ENCODE measurements around the gene RAET1E.
A peak's percentile ranks its signal among the peaks of the same experiment; 100 is the strongest.
"Not testable (repeated sequence)": the region's sequence is repeated elsewhere in the genome, so short reads cannot be mapped to it uniquely, and the experiment has no call there.

The RAET1E gene, protein sequence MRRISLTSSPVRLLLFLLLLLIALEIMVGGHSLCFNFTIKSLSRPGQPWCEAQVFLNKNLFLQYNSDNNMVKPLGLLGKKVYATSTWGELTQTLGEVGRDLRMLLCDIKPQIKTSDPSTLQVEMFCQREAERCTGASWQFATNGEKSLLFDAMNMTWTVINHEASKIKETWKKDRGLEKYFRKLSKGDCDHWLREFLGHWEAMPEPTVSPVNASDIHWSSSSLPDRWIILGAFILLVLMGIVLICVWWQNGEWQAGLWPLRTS

DNA sequence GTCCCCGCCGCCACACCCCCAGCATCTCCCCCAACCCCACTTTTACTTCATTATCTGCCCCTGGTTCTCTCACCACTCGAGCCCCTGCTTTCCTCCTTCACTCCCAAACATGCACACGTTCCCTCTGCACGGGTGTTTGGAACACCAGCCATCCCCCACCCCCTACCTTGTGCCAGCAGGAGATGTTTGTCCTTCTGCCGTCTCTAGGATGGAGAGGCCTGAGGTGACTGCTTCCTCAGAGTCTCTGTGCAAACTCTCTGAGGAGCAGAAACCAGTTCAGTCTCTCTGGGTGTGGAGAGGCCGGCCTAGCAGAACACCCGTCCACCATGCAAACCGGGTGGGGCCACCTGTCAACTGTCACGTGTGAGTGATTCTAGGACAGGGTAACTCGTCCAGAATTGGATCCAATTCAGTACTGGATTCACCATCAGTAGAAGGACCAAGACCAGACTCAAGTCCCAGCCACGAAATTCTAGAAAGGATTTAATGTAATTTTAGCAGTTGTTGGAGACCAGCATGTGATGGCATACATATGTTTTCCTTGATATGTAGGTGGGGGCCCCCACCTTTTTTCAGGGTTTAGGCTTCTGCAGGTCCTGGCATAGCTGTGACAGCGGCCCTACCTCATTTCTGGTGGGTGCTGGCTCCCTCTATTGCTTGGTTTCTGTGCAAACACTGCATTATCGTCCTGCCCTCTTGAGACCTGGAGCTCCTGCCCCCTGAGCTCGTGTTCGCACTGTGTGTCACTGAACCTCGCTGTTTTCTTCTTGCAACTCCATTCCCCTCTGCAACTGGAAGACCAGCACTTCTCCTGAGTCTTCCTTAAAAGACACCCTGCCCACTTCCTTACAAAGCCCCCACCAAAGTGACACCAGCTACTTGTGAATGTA is at the start of gene RAET1E:
Gene RAET1E, minus strand, starts transcription at position 259 of the 890 bp plus-strand sequence. CDS start 7,212 bp downstream, outside the sequence.
- ATAC-seq (no peak), DNase-seq (no peak)

DNA sequence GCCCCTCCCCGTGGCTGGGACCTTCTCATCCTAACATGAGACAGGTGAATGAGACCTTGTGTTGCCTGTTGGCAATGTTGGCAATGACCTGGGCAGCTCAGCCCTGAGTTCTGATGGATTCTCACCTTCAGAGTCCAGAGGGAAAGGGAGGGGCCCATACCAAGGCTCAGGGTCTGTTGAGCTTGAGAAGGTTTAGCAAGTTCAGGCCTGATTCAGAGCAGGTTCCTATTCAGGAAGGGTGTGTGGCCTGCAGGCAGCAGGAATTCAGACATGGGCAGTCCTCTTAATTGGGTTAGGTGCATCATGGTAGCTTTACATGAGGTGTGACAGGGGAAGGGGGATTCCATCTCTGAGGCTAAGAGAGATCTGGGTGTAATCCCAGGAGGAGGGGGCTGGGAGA is 49.6 kb upstream of the RAET1E start:
- not testable (repeated sequence) for DNase-seq, ATAC-seq

DNA sequence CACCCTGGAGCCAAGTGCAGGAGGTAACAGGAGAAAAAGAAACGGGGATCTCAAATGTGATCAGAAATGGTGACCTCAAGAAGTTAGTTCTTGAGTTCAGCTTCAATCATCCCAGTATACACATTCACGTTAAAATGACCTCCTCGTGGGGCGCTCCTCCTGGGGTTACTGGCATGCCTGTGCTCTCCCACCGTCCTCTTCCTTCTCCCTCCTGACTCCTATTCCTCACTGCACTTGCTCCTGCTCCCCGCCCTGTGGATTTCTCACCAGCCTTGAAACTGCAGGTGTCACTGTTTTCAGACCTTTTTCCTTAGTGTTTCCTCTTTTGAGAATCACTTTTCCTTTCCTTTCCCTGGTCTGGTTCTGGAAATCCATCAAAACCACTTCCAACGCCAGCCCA is 48.7 kb upstream of the RAET1E start:
- not testable (repeated sequence) for DNase-seq, ATAC-seq

DNA sequence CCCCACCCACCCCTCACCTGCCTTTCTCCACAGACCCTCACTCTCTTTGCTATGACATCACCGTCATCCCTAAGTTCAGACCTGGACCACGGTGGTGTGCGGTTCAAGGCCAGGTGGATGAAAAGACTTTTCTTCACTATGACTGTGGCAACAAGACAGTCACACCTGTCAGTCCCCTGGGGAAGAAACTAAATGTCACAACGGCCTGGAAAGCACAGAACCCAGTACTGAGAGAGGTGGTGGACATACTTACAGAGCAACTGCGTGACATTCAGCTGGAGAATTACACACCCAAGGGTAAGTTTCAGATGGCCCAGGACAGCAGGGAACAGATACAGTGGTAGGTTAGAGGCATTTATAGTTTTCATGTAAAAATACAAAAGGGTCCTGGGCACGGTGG is 47.4 kb upstream of the RAET1E start:
- ATAC-seq, DNase-seq: not testable (repeated sequence)

DNA sequence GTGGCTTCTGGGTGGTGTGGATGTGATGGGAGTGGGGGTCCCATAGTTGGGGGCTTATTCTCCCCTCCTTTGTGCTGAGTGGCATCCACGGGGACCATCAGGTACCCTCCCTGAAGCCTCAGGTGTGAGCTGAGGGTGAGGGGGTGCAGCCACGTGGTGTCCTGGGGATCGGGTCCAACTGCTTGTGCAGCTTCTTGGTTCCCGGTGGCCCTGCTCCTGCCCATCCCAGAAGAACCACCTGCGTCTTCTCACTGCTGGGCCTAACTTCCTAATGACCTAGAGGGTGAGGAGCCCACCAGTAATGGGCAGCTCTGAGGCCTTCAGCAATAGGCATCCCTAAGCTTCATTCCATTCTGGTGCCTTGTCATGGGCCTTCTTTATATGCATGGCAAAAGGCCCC is 45.4 kb upstream of the RAET1E start:
- not testable (repeated sequence) for DNase-seq, ATAC-seq

DNA sequence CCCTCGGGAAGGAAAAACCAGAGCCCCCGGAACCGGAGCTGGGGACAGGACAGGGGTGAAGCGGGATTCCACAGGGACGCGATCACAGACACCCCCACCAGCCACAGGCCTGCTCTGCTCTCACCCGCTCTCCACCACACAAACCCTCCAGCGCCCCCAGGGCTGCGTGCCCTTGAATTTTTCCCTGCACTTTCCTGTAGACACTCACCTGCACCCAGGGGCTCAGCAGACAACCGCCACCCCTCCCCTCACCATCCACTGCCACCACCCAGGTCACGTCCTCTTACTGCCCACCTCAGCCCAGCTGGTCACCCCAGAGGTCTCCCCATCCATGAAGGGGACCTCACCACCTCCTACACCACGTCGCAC is 44.5 kb upstream of the RAET1E start:
- no peak for ATAC-seq
- DNase-seq = no peak

DNA sequence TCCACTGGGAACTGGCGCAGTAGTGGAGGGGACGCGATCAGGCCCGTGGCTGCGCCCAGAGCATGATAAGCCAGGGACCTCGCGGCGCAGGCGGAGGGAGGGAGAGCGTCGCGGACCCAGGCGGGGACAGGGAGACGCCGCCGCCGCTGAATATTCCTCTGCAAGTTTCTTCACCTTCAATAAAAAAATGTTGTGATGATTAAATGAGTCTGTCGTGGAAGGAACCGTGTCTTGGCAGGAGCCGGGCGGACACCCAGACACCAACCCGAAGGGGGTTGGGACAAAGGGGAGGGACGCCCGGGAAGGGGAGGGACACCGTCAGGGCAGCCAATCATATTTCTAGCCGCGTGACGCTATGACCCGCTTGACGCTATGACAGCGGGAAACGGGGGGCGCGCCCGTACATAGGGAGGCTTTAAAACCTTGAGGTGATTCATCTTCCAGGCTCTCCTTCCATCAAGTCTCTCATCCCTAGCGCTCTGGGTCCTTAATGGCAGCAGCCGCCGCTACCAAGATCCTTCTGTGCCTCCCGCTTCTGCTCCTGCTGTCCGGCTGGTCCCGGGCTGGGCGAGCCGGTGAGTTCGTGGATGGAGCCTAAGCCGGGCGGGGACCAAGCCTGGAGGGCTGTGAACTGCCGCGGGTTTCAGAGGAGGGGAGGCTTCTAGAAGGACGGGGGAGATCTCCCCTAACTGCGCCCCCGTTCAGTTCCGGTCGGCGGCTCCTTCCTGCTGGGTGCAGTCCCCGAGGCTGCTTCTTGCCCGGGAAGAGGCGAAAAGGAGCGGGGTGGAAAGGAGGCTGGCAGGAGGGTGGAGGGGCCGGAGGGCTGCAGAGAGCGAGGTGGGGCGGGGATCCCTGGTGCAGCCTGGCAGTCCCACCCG is 43.9 kb upstream of the RAET1E start, which contains the start of gene ULBP2:
Gene ULBP2, plus strand, starts transcription at position 432 of the 878 bp plus-strand sequence. Its CDS starts 59 bp downstream, at position 491.
- DNase-seq (peak; percentile 85), ATAC-seq (peak; percentile 92)

DNA sequence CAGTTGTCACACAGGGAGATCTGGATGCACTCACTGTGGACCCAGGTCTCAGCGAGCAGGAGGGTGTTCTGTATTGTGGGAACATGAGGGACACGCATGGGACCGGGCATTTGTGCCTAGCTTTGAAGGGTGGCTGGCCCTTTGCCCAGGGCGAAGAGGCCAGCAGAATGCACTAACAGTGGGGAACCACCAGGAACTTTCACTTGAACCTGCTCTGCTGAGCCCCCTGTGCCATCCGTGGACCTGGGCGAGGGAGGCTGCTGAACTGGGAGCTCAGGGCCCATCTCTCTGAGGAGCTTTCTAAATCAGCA is 42.7 kb upstream of the RAET1E start:
- DNase-seq (no peak), ATAC-seq (no peak)

DNA sequence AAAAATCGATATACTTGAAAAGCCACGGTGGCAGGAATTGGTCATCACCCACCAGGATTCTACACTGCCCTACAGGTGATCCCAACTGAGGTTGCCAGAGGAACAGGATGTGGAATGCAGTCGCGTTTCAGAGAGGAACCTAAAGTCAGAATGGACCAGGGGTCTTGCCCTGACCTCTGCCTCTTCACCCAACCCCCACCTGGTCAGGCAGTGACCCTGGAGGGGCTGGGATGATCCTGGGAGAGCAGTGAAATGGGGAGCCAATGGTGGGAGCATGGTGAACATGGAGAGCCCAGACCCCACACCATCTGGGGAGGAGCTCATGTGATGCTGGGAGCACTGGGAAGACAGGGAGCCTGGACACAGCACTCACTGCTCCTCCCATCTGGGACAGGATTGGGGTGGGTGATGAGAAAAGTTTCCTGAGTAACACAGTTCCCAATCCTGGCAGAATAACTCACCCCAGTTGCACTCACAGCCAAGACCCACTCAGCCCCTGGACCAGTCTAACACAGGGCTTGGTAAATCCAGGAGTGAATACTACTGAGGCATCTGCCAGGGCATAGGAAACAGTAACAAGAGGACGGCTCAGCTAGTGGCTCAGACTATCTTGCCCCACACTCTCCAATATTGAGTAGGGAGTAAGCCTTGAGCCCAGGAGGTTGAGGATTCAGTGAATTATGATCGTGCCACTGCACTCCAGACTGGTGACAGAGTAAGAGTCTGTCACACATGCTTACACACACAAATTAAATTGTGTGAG is 42.2 kb upstream of the RAET1E start:
- ATAC-seq (no peak), DNase-seq (no peak)

DNA sequence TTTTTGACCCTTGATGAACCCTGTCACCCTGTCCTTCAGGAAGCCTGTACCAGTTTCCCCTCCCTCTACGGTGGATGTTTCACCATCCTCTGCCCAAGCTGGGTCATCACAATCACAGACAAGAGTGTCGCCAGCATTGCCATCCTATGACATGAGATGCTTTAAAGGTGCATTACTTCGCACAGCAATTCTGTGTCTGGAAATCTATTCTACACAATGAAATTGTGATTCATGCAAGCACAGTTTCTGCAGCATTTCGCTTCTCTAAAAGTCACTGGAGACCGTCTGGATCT is 41.4 kb upstream of the RAET1E start:
- ATAC-seq = no peak
- DNase-seq = no peak

DNA sequence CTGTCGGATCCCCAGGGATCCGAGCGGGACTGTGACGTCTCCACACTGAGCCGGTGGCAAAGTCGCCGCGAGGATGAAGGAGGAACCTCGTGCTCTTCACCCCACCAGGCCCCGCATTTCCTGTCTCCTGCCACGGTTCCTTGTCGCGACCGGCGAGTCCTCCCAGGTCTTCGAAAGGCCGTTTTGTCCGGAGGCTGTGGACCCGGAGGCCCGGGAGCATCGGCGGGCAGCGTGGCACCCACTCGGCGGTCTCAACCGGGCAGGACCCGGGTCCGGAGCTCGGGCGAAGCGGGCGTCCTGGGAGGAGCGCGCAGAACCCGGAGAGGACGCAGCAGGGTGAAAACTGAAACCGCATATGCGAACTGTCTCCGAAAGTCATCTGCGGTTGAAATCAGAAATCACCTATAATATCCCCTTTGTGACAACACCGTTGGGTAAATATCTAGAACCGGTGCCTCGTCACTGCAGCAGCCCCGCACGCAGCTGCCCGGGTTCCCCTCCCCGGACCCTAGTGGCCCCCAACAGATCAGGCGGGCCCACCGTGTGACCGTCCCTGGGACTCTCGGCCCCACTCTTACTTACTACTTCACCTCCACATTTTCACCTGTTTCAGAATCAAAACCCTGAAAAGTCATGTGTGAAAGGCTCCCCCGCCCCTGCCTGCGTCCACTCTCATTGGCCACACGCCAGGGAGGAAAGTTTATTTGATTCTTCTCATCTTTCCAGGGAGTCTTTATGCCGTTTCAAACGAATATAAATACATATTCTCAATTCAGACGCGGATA is 40.9 kb upstream of the RAET1E start:
- DNase-seq (peak; percentile 43), ATAC-seq (peak; percentile 42)

DNA sequence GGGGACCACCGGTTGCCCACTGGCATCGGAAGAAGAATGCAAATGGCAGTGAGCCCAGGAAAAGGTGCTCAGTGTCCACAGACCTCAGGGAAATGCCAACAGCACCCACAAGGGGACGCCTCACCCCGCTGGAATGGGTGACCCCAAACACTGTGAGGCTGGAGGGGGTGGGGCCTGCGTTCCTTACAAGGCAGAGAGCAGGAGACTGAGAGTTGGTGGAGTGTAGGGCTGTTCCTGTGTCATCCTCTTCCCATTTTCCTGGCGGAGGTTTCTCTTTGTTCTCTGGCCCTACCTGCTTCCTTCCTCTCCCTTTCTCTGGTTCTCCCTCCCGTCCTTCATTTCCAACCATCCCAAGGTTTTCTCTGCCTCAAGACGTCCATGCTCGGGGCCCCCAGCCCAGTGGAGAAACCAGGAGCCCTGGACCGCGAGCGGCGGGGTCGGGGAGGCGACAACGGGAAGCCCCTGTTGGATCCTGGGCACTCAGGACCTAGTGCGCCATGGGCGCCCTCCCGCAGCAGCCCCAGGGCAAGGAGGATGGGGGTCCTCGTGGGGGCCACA is 40.2 kb upstream of the RAET1E start:
- DNase-seq = not testable (repeated sequence)
- ATAC-seq = peak; percentile 40

DNA sequence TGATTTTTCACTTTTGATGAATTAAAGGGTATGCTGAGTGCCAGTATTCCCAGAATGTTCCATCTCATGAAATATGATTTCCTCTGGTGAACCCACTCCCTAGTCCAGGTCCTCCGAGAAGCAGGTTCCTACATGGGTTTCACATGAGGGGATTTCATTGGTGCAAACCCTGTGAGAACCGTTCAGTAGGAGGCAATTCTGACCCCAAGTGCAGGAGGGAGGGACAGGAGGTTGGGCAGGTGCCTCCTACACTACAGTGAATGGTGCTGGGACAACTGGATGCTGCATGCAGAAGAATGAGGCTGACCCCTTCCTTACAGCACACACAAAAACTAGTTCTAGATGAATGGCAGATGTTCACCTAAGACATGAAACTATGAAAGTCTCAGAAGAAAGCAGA is 38.8 kb upstream of the RAET1E start:
- no peak for DNase-seq
- ATAC-seq = no peak

DNA sequence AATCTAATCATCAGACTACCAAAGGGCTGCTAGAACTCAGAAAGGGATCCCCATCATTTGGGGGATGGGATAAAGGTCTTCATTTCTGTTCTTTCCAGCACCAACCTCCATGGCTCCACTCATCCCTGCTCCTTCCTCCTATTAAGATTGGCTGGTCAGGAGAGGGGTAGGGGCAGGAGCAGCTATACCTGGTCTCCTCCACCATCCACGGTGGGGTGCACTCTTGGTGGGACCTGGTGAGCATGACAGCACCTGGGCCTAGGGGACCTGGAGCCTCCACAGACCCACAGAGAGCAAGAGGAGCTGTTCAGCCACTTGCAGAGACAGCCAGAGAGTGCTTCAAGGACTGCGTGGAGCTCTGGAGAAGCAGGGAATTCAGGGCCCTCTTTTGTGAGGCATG is 37.8 kb upstream of the RAET1E start:
- ATAC-seq (no peak), DNase-seq (no peak)

DNA sequence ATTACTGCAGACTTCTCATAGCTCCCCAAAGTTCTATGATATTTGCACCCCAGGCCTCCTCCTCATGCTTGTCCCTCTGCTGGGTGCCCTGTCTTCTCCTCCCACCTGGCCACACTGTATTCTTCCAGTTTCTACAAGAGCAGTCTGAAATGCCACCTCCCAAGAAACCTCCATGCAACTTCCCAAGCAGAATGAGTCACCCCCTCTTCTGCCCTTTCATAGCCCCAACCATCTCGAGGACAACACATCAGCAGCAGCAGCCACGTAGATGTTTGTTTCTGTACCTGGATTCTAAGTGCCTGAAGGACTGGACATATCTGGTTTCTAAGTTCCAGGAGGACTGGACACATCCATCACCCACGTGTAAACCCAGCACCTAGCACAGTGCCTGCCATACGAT is 37.3 kb upstream of the RAET1E start:
- ATAC-seq (no peak), DNase-seq (no peak)

DNA sequence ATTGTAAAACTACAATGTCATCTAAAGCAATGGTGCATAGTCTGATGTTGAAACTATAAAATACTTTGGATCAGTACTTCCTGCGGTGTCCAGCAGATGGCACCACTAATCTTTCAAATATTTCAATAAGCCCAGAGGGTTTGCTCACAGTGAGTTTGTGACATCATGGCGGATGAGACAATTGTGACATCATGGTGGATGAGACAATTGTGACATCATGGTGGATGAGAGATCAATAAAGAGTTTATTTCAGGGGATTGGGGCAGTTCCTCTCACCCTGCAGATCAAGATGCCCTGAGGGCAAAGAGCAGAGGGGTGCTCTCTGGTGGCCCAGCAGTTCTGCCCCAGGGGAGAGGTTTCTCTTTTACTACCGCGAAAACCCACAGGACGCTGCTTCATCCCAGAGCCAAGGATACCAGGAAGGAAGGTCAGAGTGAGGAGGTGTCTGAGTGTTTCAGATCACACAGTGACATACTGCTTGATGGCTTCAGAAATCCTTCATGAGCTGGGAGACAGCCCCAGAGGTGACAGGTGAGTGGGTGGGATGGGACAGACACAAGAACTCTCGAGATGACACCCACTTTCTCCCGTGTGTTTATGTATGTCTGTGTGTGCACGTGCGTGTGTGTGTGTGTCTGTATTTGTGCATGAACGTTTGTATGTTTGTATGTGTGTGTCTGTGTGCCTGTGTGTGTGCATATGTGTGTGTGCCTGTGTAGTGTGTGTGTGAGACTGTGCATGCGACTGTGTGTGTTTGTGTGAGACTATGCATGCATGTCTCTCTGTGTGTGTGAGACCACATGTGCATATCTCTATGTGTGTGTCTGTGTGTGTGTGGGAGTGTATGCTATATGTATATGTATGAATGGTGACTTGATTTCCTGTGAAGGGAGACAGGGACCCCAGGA is 36.6 kb upstream of the RAET1E start:
- peak; percentile 40 for ATAC-seq
- peak; percentile 68 for DNase-seq

DNA sequence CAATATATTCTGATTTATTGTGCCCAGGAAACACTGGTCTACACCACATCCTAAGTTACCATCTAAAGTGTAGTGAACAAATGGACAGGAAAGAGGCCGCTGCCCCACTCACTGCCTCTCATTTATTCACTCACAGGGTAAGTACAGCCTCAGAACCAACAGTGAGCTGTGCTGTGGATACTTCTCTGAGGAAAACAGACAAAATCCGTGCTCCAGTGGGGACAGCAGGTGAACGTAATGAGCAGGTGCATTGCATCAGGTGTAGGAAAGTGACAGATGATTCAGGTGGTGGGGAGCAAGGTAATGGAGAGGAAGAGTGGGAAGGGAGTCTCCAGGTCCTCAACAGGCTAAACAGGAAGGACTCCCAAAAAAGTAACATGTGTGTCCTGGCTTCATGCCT is 35.5 kb upstream of the RAET1E start:
- DNase-seq (no peak), ATAC-seq (no peak)

DNA sequence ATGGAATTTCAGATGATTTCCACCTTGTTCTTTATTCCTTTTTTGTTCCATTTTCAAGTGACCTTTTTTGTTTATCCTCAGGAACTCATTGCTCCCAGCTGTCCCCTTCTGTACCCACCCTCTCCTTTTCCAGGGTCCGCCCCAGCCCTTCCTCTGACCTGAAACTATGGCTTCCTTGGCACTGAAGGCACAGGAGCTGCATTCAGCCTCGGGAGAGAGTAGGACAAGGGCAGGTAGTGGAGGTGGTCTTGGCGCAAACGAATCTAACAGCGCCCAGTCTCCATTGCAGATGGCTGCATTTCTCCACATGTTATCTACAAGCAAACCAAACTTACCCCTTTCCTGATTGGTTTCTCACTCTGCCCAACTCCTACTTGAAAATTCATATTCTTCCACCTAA is 35.1 kb upstream of the RAET1E start:
- ATAC-seq (no peak), DNase-seq (no peak)

DNA sequence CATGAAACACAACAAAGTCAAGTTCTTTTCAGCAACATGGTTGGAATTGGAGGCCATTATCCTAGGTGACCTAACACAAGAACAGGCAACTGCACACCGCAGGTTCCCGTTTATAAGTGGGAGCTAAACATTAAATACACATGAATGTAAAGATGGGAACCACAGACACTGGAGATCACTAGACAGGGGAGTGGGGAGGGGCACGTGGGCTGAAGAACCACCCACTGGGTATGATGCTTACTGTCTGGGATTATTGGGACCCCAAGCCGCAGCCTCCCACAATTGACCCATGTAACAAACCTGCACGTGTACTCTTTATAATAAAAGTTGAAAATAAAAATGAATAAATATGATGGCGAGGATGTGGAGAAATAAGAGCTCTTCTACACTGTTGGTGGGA is 33.6 kb upstream of the RAET1E start:
- DNase-seq = no peak
- no peak for ATAC-seq

DNA sequence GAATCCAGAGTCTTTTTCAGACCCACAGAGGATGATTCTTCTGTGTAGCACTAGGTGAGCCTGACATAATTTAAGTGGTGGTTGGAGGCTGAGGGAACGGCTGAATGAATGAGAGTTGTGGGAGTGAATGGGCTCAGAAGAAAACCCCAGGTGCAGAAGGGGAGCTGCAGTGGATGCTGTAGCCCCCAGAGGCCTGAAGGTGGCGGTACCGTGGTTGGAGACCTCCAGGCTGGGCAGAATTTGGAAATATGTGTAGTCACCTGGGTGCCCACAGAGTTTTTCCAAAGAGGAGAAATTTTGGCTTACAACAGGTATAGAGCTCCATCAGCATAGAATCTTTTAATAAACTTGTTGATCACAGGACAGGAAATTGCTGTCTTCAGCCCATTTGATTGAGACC is 31.5 kb upstream of the RAET1E start:
- ATAC-seq (no peak), DNase-seq (no peak)

All from stimulated activated naive CD8-positive, alpha-beta T cell treated with anti-CD3 and anti-CD28 coated beads, Interleukin-15, Interleukin-2, amounts not matched to agents 100 U/mL and 50 U/mL, for 24 hours (primary cell).